BLaER1 treated with 17β-estradiol and CSF1 and Interleukin-3, amounts not matched to agents 10 nM and 100 nM (cell line): ENCODE results near the gene CDH20.

ENCODE experiments used
- H3K27ac ChIP-seq, 11 experiments: shearing (Covaris generic); formaldehyde crosslinking; 2 replicates each; pipeline ENCODE4 v1.8.1; 2022
- H3K27me3 ChIP-seq, 11 experiments: shearing (Covaris generic); formaldehyde crosslinking; 2 replicates each; pipeline ENCODE4 v1.8.1; 2022
- H3K36me3 ChIP-seq, 11 experiments: shearing (Covaris generic); formaldehyde crosslinking; 2 replicates each; pipeline ENCODE4 v1.8.1; 2022
- H3K4me1 ChIP-seq, 10 experiments: shearing (Covaris generic); formaldehyde crosslinking; 2 replicates each; pipeline ENCODE4 v1.8.1; 2022
- H3K4me2 ChIP-seq, 11 experiments: shearing (Covaris generic); formaldehyde crosslinking; 2 replicates each; pipeline ENCODE4 v1.8.1; 2022
- H3K4me3 ChIP-seq, 10 experiments: shearing (Covaris generic); formaldehyde crosslinking; 2 replicates each; pipeline ENCODE4 v1.8.1; 2022
- H3K9ac ChIP-seq, 11 experiments: shearing (Covaris generic); formaldehyde crosslinking; 2 replicates each; pipeline ENCODE4 v1.8.1; 2022
- H3K9me3 ChIP-seq, 11 experiments: shearing (Covaris generic); formaldehyde crosslinking; replicated peaks in 1 of 11; 2 replicates each; pipeline ENCODE4 v1.8.1; 2022
- H4K20me1 ChIP-seq, 11 experiments: shearing (Covaris generic); formaldehyde crosslinking; 2 replicates each; pipeline ENCODE4 v1.8.1; 2022
- Cebpa-rat ChIP-seq, 11 experiments: shearing (Covaris generic); IDR thresholded peaks; 2 replicates each; pipeline ENCODE4 v1.8.1; 2022

Gene CDH20

GRCh38 chr18:61333271-61333745 lies at the start of gene CDH20:
Gene CDH20, plus strand, starts transcription at chr18:61333430.
- Histone ChIP-seq H3K27me3 (no peaks in the 10 kb centered on the region), H3K9me3 (peaks cover 9 to 16% (median 15%) of the 10 kb centered on the region in 11 experiments), H3K36me3 (no peaks in the 10 kb centered on the region), H3K4me1 (no peaks in the 10 kb centered on the region), H3K9ac (no peak within 1 kb of the TSS), H3K27ac (no peak within 1 kb of the TSS), H3K4me3 (no peak within 1 kb of the TSS), H3K4me2 (no peak within 1 kb of the TSS), H4K20me1 (no peaks in the 10 kb centered on the region)
- no peak for TF ChIP-seq Cebpa-rat (IDR thresholded peaks at IDR 0.05)

DNA sequence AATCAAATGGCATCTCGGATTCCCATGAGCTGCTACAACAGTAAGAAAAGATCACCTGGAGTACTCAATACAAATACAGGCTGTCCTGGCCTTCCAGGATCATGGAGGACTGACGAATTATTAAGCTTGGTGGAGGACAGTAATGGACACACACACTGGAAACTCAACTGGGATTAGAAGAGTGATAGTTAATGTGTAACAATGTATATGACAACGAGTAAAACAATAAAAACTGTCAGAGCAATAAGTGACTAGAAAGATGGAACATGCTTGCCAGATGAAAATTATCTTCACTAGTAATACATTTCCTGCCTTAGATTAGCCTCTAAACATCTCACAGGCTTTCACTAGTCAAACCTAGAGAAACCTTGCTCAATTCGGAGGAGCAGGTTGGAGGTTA lies 49.2 kb upstream of the CDH20 start:
- peaks cover 0 to 10% (median 7%) of the 10 kb centered on the region in 11 experiments; a peak in 11 of 22 replicates for H3K9me3 ChIP-seq
- no peaks in the 10 kb centered on the region for H4K20me1 ChIP-seq
- no peak for TF ChIP-seq Cebpa-rat (IDR thresholded peaks at IDR 0.05)
- no peaks in the 10 kb centered on the region for H3K36me3 ChIP-seq
- no peak overlapping the region for H3K9ac ChIP-seq
- H3K27ac ChIP-seq = no peak overlapping the region
- H3K27me3 ChIP-seq = no peaks in the 10 kb centered on the region
- no peaks in the 10 kb centered on the region for H3K4me1 ChIP-seq
- H3K4me3 ChIP-seq = no peak overlapping the region
- H3K4me2 ChIP-seq = no peak overlapping the region

GRCh38 chr18:61285777-61286176 lies 47.5 kb upstream of the CDH20 start:
- no peak overlapping the region for H3K9ac ChIP-seq
- no peaks in the 10 kb centered on the region for H3K36me3 ChIP-seq
- TF ChIP-seq Cebpa-rat (IDR thresholded peaks at IDR 0.05) = no peak

DNA sequence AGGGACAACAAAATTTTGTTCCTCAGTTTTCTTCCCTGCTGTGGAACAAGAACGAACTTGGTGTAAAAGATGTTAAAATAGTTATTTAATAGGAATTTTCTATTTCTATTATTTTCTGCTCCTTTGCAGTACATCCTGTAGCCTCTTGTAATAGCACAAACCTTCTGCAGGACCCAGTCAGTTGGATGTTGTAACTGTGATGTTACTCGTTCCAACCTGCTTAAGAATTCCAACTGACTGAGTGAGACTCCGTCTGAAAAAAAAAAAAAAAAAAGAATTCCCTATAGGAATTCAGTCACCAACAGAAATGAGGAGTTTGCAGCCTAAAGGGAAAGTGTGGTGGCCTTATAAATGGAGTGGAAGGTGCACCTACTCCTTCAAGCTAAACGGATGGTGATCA lies 46.4 kb upstream of the CDH20 start:
- no peak for TF ChIP-seq Cebpa-rat (IDR thresholded peaks at IDR 0.05)
- Histone ChIP-seq H3K9me3 (no peaks in the 10 kb centered on the region), H3K36me3 (no peaks in the 10 kb centered on the region), H3K27me3 (no peaks in the 10 kb centered on the region), H4K20me1 (no peaks in the 10 kb centered on the region), H3K4me3 (no peak overlapping the region), H3K4me1 (peaks cover 0 to 9% (median 0%) of the 10 kb centered on the region in 10 experiments; a peak in 4 of 20 replicates), H3K9ac (no peak overlapping the region), H3K27ac (no peak overlapping the region), H3K4me2 (no peak overlapping the region)

More at GRCh38 chr18:61285777-61286176, 47.5 kb upstream of the CDH20 start:
- Histone ChIP-seq H3K4me2 (no peak overlapping the region), H3K4me1 (no peaks in the 10 kb centered on the region), H3K27me3 (no peaks in the 10 kb centered on the region), H3K4me3 (no peak overlapping the region), H3K9me3 (peaks cover 0 to 9% (median 5%) of the 10 kb centered on the region in 11 experiments; a peak in 11 of 22 replicates), H4K20me1 (no peaks in the 10 kb centered on the region), H3K27ac (no peak overlapping the region)

DNA sequence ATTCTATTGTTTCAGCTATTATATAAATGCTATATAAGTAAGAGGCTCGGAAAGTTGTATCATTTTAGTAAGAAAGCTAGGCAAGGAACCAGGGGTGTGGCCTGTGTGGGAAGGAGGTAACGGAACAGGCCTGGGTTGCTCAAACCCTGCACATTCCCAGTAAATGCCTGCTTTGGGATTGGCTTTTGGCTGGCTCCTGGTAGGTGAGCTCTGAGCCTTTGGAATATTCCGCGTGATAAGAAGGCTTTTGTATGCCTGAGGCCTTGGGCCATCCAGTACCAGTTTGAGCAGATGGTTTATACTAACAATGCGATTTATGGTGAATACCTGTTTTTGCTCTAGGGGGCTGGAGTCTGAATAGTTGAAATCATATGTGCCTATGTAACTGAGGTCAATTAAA lies 42.6 kb upstream of the CDH20 start:
- H3K36me3 ChIP-seq = no peaks in the 10 kb centered on the region
- H3K4me3 ChIP-seq = no peak overlapping the region
- no peak overlapping the region for H3K9ac ChIP-seq
- H3K4me1 ChIP-seq = peaks cover 0 to 9% (median 0%) of the 10 kb centered on the region in 10 experiments; a peak in 4 of 20 replicates
- no peak for TF ChIP-seq Cebpa-rat (IDR thresholded peaks at IDR 0.05)
- H3K4me2 ChIP-seq = no peak overlapping the region; a peak in 2 of 22 replicates
- H3K9me3 ChIP-seq = no peaks in the 10 kb centered on the region
- no peak overlapping the region for H3K27ac ChIP-seq
- no peaks in the 10 kb centered on the region for H4K20me1 ChIP-seq
- H3K27me3 ChIP-seq = no peaks in the 10 kb centered on the region

DNA sequence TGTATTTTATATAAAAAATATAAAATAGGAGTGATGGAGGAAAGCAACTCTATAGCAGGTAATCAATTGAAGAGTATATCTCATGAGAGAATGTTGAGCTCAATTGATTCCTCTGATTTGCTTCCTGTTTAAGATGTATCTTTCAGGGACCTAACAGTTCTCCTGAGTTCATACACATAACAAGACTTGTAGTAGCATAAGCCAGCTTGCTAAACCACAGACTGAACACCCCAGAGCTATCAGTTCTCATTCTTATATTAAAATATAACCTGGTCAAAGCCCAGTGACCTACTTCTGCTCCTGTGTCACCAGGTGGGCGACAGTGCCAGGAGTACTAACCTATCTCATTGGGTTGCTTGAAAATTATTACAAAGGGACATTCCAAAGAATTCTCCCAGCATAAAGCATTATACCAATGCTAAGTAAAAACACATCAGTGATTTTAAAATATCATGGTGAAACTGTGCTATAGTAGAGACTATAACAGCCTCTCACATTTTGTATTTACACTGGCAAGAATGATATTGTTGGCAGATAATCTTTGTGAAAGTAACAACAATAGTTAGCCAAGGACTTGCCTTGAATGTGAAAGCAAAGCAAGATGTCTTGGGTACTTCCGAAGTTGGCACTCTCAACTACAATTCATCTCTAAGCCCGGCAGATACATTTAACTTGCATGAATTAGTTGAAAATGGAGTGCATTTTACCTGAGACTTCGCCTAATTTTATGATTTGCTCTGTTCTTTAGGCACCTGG lies 40.8 kb upstream of the CDH20 start:
- Histone ChIP-seq H3K27me3 (no peaks in the 10 kb centered on the region), H3K4me2 (no peak overlapping the region), H3K4me1 (peaks cover 0 to 9% (median 0%) of the 10 kb centered on the region in 10 experiments; a peak in 4 of 20 replicates), H3K9ac (no peak overlapping the region), H3K36me3 (no peaks in the 10 kb centered on the region), H3K9me3 (0 out of 22 replicates have a peak, but pooled peaks cover 0 to 4% (median 0%) of the 10 kb centered on the region in 11 experiments), H4K20me1 (no peaks in the 10 kb centered on the region), H3K27ac (no peak overlapping the region), H3K4me3 (no peak overlapping the region)
- TF ChIP-seq Cebpa-rat (IDR thresholded peaks at IDR 0.05) = no peak

GRCh38 chr18:61295153-61295552 lies 38.1 kb upstream of the CDH20 start:
- 0 out of 22 replicates have a peak, but pooled peaks cover 0 to 4% (median 0%) of the 10 kb centered on the region in 11 experiments for H3K9me3 ChIP-seq
- H3K36me3 ChIP-seq = no peaks in the 10 kb centered on the region
- no peak overlapping the region for H3K27ac ChIP-seq
- TF ChIP-seq Cebpa-rat (IDR thresholded peaks at IDR 0.05) = no peak
- no peaks in the 10 kb centered on the region for H3K27me3 ChIP-seq
- H4K20me1 ChIP-seq = no peaks in the 10 kb centered on the region
- H3K4me2 ChIP-seq = no peak overlapping the region
- peaks cover 0 to 9% (median 0%) of the 10 kb centered on the region in 10 experiments; a peak in 4 of 20 replicates for H3K4me1 ChIP-seq
- H3K9ac ChIP-seq = no peak overlapping the region
- no peak overlapping the region for H3K4me3 ChIP-seq

- H3K36me3 ChIP-seq = no peaks in the 10 kb centered on the region
- no peak overlapping the region for H3K9ac ChIP-seq
- no peaks in the 10 kb centered on the region for H4K20me1 ChIP-seq
- TF ChIP-seq Cebpa-rat (IDR thresholded peaks at IDR 0.05) = no peak
- peaks cover 0 to 7% (median 0%) of the 10 kb centered on the region in 10 experiments; a peak in 5 of 20 replicates for H3K4me1 ChIP-seq
- H3K27ac ChIP-seq = no peak overlapping the region
- no peaks in the 10 kb centered on the region for H3K27me3 ChIP-seq
- no peak overlapping the region for H3K4me2 ChIP-seq
- no peaks in the 10 kb centered on the region for H3K9me3 ChIP-seq
- H3K4me3 ChIP-seq = no peak overlapping the region
Observed at GRCh38 chr18:61308004-61308403, 25.2 kb upstream of the CDH20 start.

DNA sequence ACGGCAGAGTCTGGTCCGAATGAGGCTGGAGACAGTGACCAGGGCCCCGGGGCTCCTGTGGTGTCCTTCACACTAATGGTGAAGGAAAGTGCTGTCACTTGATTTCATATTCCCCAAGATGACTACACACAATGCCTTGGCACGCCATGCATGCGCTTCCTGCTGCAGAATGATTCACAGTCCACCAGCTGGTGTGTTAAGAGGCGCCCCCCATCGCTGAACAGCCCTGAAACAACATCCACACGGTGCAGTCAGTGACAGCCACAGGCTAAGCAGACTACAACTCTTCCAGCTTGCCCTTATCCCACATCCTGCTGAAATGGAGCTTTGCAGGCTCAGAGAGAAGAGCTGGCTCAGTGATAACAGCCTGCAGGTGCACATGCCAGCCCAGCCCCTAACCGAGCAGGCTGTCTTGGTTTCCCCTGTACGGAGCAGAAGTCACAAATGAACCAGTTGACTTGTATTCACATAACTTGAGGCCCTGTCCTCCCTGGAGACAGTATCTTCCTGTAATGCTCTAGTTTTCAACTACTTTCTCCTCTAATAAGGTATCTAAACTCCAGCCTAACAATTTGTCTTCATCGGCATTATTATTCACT lies 24.3 kb upstream of the CDH20 start:
- Histone ChIP-seq H3K4me3 (no peak overlapping the region), H3K27ac (no peak overlapping the region), H3K9ac (no peak overlapping the region), H3K9me3 (no peaks in the 10 kb centered on the region), H3K4me2 (peak overlapping the region in 1 of 11 experiments; percentile 16; a peak in 2 of 22 replicates), H3K4me1 (peaks cover 0 to 7% (median 0%) of the 10 kb centered on the region in 10 experiments; a peak in 5 of 20 replicates), H3K27me3 (no peaks in the 10 kb centered on the region), H4K20me1 (no peaks in the 10 kb centered on the region), H3K36me3 (no peaks in the 10 kb centered on the region)
- no peak for TF ChIP-seq Cebpa-rat (IDR thresholded peaks at IDR 0.05)
